ENCODE data around the gene MARK2. TPM values are rescaled to one million over a fixed set of nuclear protein-coding genes. Genes with fewer than 3 reads are reported as not detected.
A peak's percentile ranks its signal among the peaks of the same experiment; 100 is the strongest.

MARK2 gene
- total RNA-seq, 1 donor from 2014 or later, result 41.5 TPM

DNA sequence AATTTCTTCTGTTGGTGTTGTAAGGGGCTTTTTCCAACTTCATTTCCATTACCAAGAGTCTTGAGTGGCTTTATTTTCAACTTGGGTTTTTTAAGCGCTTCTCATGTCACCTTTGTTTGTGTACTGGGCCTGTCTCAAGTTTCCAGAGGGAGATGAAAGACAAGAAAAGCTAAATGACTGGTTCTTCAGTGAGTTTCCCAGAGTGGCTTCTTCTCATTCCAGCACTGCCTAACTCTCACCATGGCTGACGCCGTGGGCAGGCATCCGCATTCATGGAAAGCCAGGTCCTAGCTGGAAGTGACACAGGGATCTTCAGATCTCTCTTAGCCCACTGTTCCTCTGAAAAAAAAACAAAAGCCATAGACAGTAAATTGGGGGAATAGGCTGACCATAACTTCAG, 28.6 kb downstream of the MARK2 start:
- Mint-ChIP-seq H3K9me3 (no peaks in the 10 kb centered on the region), H3K27me3 (no peaks in the 10 kb centered on the region), H3K36me3 (ENCODE audit: low read depth) (peaks cover 48% of the 10 kb centered on the region), H3K4me3 (no peak overlapping the region), H3K27ac (no peak overlapping the region), H3K4me1 (peaks cover 73% of the 10 kb centered on the region)
- no peak for DNase-seq
- intact Hi-C loops (cut with micrococcal nuclease), result no loop called here
- no peak for ATAC-seq (ENCODE audit: low read depth)
- CTCF ChIA-PET, result no interaction called here
- POLR2A ChIA-PET, result no interaction called here
- TF ChIP-seq, protein P1, sequence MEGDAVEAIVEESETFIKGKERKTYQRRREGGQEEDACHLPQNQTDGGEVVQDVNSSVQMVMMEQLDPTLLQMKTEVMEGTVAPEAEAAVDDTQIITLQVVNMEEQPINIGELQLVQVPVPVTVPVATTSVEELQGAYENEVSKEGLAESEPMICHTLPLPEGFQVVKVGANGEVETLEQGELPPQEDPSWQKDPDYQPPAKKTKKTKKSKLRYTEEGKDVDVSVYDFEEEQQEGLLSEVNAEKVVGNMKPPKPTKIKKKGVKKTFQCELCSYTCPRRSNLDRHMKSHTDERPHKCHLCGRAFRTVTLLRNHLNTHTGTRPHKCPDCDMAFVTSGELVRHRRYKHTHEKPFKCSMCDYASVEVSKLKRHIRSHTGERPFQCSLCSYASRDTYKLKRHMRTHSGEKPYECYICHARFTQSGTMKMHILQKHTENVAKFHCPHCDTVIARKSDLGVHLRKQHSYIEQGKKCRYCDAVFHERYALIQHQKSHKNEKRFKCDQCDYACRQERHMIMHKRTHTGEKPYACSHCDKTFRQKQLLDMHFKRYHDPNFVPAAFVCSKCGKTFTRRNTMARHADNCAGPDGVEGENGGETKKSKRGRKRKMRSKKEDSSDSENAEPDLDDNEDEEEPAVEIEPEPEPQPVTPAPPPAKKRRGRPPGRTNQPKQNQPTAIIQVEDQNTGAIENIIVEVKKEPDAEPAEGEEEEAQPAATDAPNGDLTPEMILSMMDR (IDR thresholded peaks at IDR 0.05), result no peak

DNA sequence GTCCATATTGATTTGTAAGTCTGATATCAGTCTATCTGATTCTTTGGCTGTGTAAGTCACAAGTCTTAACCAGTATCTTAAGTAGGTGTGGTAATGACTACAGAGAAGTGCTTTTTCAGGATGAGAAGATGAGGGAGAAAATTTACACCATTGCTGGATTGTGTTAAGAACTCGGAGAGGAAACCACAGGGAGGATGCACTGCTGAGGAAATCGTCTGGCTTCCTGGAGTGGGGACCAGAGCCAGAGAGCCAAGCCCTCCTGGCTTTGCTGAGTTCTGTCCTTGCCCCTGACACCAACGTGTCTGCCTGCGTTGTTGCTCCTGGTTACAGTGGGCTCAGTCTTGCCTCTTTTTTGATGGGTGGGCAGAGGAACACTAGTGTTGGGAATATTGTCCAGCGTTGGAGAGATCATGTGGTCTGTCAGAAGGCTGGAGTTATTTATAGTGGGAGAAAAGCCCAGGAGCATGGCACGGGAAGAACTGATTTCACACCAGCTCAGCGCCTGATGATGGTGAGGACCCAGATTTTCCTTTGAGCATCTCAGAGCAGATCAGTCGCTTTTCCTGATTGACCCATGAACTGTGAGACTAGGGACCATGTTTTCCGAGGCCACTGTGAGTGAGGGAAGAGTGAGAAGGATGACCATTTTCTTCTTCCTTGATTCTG, 29.6 kb downstream of the MARK2 start:
- intact Hi-C loops (cut with micrococcal nuclease), result no loop called here
- H3K27ac Mint-ChIP-seq, result peak overlapping the region; percentile 32
- ChIA-PET CTCF (no interaction called here), POLR2A (interaction anchor here (1.5 kb wide), 1 partner anchor 19 kb away, joined by 3 read pairs; no protein-coding TSS in a partner anchor)
- no peak overlapping the region for H3K4me3 Mint-ChIP-seq
- H3K4me1 Mint-ChIP-seq, result peaks cover 73% of the 10 kb centered on the region
- no peaks in the 10 kb centered on the region for H3K27me3 Mint-ChIP-seq
- peaks cover 47% of the 10 kb centered on the region for H3K36me3 Mint-ChIP-seq (ENCODE audit: low read depth)
- H3K9me3 Mint-ChIP-seq, result no peaks in the 10 kb centered on the region
- DNase-seq (no peak), ATAC-seq (ENCODE audit: low read depth) (no peak)
- TF ChIP-seq, protein P1 (IDR thresholded peaks at IDR 0.05), result no peak

DNA sequence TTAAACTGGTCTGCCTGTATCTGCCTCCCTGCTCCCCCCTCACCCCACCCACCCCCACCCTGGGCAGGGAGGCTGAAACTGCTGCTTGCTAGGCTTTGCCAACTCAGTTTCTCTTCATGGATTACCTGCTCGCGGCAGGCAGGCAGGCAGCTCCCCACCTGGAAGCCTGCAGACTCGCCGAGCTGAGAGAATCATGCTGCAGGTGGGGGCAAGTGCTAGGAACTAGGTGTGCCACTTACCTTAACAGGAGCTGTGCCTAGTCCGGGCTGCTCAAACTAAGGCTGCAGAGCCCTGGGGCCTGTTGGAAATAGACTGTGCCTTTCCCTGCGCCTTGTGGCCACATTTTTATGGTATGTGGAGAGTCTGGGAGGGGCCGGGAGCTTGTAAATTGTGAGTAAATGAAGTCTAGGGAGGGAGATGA, 30.3 kb downstream of the MARK2 start:
- intact Hi-C loops (cut with micrococcal nuclease), result no loop called here
- no peaks in the 10 kb centered on the region for H3K27me3 Mint-ChIP-seq
- no peak overlapping the region for H3K4me3 Mint-ChIP-seq

DNA sequence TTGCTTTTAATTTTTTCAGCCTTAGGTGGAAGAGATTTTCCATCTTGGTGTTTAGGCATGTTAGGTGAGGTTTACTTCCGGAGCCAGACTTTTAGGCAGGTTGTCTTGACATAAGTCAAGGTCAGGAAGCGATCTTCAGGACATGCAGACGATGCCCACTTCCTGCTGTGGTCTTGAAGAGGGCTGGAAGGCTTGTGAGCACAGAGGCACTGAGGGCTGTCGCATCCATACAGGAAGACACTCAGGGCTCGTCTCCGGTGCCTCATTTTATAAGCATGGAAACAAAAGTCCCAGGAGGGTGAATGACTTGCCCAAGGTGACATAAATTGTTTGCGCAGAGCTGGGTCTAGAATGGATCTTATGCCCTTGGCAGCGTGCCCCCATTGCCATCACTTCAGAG, 30.8 kb downstream of the MARK2 start:
- ChIA-PET POLR2A (interaction anchor here (1.5 kb wide), 1 partner anchor 18 kb away, joined by 3 read pairs; no protein-coding TSS in a partner anchor), CTCF (no interaction called here)
- peaks cover 54% of the 10 kb centered on the region for H3K36me3 Mint-ChIP-seq (ENCODE audit: low read depth)
- intact Hi-C loops (cut with micrococcal nuclease), result loop anchor here (5.0 kb wide), 1 partner anchor 32 kb away; the partner anchor contains the start of gene MARK2
- DNase-seq (no peak), ATAC-seq (ENCODE audit: low read depth) (no peak)
- H3K27ac Mint-ChIP-seq, result peak overlapping the region; percentile 76
- TF ChIP-seq, protein P1 (IDR thresholded peaks at IDR 0.05), result no peak
- no peaks in the 10 kb centered on the region for H3K9me3 Mint-ChIP-seq
- no peaks in the 10 kb centered on the region for H3K27me3 Mint-ChIP-seq
- H3K4me1 Mint-ChIP-seq, result peaks cover 81% of the 10 kb centered on the region
- H3K4me3 Mint-ChIP-seq, result no peak overlapping the region

More for the DNA sequence above, 30.3 kb downstream of the MARK2 start:
- Mint-ChIP-seq H3K27ac (peak overlapping the region; percentile 76), H3K4me1 (peaks cover 77% of the 10 kb centered on the region), H3K9me3 (no peaks in the 10 kb centered on the region), H3K36me3 (ENCODE audit: low read depth) (peaks cover 49% of the 10 kb centered on the region)
- ATAC-seq (ENCODE audit: low read depth) (no peak), DNase-seq (no peak)
- TF ChIP-seq, protein P1 (IDR thresholded peaks at IDR 0.05), result no peak
- POLR2A ChIA-PET, result interaction anchor here (1.5 kb wide), 1 partner anchor 18 kb away, joined by 3 read pairs; no protein-coding TSS in a partner anchor
- CTCF ChIA-PET, result no interaction called here

DNA sequence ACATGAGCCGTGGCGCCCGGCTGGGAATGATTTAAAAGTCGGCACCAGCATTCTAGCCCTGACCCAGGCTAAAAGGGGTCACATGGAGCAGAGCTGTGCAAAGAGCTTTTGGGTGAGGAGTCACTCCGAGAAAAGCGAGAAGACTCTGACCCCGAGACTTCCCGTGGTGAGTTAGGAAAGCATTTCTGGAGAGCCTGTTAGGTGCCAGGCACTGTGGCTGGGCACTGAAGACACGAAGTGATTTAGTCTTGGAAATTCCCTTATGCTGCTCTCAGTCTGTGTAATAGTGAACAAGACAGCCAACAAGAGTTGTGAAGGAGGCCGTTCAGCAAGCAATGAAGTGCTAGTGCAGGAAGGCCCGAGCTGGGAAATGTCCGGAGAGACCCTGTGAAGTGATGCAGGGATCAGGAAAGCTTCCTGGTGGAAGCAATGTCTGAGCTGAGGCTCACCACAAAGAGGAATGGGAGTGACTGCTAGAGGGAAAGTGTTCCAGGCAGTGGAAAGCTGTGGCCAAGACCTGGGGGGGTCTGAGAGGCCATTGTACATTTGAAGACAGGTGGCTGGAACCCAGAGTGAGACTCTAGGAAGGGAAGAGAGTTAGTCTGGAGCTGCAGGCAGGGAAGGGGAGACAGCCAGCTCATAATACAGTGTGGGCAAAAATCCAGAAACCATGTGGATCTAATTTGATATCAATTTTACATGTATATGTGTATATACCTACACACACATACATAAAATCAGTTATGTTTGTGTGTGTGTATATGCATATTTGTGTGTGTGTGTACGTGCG, 31.6 kb downstream of the MARK2 start:
- Mint-ChIP-seq H3K4me1 (peaks cover 79% of the 10 kb centered on the region), H3K27me3 (no peaks in the 10 kb centered on the region), H3K9me3 (no peaks in the 10 kb centered on the region), H3K4me3 (no peak overlapping the region), H3K36me3 (ENCODE audit: low read depth) (peaks cover 53% of the 10 kb centered on the region), H3K27ac (peak overlapping the region; percentile 76)
- POLR2A ChIA-PET, result no interaction called here
- intact Hi-C loops (cut with micrococcal nuclease), result loop anchor here (5.0 kb wide), 1 partner anchor 33 kb away; the partner anchor contains the start of gene MARK2
- DNase-seq, result no peak
- CTCF ChIA-PET, result no interaction called here
- TF ChIP-seq, protein P1 (IDR thresholded peaks at IDR 0.05), result no peak
- ATAC-seq (ENCODE audit: low read depth), result no peak

All from activated B cell treated with CpG ODN at 0.5 μM for 24 hours (primary cell).